Raji (cell line): ENCODE measurements around the gene GPC6.

Source experiments
- POLR2A ChIP-seq: IDR thresholded peaks from 2 replicates; pipeline ENCODE4 v1.6.1; 2011; ENCODE audit warnings: low read depth, low read length, control low read depth; ENCODE audit not compliant: insufficient read depth

The GPC6 gene

DNA sequence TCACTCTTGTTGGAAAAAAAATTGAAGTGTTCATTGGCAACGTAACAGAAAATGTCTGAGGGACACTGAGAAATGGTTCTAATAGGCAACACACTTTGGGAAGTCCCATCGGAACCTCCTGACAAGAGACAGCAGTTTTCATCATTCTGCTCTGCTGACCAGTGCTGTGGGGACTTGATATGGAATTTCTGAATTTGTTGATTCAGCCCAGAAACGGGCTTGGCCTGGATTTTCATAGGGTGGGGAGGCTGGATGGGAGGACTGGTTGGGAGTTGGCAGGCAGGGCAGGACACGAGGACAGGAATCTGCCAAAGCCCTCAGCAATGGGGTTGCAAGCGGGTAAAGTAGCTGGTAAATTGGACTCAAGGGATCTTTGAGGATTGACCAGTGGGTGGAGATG, 1156.4 kb downstream of the GPC6 start:
- TF ChIP-seq POLR2A = no peak

DNA sequence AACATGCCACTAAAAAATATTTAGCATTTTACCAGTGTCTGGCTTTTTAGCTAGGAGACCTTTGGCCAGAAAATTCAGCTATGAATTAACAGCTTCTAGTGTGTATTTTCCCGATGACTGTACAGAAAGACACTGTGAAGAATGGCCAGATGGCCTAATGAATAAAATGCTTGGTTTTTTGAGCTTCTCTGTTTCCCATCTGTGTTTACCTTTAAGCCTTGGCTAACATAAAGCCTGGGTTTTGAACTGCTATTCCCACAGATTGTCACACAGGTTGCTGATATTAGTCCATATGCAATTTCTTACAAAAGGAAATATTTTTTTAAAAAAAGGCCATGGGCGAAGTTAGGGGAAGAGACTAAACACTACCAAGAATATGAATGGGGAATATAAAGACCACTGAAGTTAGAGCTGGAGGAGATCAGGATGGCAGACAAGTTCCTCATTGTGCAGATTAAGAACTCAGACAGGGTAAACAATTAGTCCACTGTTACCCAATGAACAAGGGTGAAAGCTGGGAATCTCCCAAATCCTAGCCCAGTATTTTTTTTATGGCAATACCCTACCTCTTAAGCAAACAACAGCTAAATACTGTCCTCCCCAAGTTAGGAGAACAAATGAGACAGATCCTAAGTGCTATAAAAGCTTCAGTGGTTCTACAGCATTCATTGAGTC, 1157.8 kb downstream of the GPC6 start:
- TF ChIP-seq POLR2A = no peak

DNA sequence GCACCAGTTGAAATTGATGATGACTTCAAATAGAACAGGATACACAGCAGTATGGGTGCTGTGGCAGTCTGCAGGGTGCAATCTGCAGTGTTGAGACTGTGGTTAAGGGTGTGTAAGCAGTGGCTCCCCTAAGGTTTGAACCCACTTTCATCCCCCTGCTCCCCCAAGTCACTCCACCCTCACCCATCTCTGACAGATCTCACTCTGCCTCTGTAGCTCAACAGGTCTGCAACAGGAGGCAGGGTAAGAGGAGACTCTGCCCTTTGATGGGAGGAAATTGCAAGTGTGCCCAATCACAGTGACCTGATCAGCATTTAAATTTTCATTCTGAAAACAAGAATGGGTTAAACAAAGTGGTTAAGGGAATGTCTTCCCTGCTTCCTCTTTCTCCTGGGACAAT, 1160.4 kb downstream of the GPC6 start:
- no peak for TF ChIP-seq POLR2A

DNA sequence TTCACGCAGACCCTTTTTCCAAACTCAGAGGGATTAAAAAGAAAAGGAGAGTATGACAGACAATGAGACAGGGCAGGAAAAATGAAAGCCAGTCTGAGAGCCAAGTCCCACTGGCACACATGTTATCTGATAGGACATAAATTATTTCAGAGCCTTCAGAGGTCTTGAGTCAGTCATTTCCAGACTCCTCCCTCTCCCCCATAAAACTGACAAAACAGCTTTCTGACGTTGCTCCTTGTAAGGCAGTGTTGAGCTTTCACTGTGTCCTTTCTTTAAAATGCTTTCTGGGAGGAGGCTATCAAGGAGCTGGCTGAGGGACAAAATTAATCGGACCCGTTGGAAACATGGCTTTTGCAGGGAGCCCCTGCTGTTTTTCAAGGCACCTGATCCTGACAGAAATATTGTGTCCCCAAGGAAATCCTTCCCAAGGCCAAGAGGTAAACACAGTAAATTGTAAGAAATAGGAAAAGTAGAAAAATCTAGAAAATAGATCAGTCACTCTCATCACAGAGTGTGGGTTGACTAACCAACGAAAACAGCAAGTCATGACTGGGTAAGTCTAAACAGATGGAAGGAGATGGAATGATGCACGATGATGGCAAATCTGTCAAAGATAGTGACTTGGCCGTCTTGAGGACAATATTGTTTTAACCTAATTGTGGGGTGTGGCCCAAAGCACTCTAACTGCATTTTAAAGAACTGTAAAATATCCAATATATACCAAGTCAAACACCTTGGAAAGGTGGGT, 1163.2 kb downstream of the GPC6 start:
- no peak for TF ChIP-seq POLR2A

DNA sequence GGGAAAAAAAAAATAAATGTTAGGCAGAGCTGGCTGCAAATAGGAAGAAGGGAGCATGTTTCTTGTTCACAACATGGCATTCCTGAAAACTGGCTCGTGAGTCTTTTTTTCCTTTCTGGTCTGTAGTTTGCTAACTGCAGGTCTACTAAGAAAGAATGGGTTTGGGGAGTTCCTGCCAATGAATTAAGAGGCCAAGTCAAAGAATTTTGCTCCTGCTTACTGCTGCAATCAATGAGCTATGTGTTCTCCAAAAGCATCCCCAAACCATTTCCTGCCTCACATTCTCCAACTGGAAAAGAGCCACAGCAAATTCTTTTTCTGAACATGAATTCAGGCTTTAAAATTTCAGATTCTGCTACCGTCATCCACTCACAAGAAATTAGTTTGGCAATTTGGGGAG, 1164.3 kb downstream of the GPC6 start:
- no peak for TF ChIP-seq POLR2A

DNA sequence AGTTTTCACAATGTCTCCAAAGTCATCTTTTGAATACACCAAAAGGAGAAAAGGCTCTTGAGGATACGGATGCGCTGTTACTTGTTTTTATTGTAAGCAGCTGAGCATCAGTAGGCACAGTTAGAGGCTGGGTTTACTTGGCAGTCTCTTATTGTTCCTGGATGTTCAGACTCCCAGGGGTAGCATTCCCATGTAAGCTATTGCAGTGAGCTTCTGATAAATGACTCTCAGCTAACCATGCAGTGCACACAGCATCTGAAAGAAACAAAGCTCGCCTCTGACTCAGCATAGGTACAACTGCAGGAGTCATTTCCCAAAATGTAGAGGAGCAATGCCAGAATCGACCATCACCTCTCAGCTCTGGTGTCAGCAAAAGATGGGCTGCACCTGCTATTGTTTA, 1168.1 kb downstream of the GPC6 start:
- no peak for TF ChIP-seq POLR2A

DNA sequence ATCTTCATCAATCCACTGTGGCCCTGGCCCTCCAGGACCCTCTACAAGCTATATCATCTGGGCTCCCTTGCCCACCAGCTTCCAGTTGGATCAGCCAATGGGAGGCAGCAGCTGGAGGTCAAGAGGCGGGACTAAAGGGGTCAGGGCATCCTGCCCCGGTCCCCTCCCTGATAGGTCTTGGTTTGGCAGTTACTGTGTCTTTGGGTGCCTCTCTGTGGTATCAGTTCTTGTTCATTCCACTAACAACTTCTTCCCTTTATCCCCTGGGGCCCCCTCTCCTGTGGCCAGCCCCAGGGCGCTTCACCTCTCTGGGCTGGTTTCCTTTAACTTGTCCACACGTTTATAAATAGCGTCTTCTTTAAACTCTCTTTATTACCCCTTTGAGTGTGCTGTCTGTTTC, 1169.3 kb downstream of the GPC6 start:
- TF ChIP-seq POLR2A = no peak

DNA sequence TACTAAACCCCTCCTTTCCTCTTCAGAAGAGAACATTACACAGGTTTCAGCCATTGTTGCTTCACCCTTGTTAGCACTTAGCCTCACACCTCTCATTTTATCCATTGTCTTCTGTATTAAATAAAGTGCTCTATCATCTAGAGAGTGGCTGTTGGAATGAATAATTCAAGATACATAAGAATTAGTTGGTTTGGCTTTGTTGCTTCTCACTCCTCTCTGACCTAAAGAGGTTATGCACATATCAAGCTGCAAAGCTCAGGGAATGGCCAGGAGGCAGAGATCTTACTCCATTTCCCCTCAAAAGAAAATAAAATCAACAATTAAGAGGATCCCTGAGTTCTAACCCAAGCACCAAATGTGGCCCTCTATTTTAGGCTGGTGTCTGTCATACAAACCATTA, 1173.2 kb downstream of the GPC6 start:
- no peak for TF ChIP-seq POLR2A

DNA sequence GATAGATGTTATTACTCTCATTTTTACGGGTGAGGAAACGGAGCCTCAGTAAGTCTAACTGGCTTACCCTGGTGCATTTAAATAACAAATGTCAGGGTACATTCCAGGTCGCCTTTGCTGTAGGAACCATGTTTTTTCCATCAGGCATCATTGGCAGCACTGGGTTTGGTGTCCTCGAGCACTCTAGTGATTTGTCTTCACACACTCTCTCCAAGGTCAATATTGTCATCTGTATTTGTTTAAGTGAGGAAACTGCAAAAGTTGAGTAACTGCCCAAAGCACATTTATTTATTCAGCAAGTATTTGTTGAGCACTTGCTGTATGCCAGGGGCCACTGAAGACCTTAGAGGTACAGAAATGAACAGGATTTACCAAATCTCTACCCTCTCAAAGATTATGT, 1174.3 kb downstream of the GPC6 start:
- no peak for TF ChIP-seq POLR2A

DNA sequence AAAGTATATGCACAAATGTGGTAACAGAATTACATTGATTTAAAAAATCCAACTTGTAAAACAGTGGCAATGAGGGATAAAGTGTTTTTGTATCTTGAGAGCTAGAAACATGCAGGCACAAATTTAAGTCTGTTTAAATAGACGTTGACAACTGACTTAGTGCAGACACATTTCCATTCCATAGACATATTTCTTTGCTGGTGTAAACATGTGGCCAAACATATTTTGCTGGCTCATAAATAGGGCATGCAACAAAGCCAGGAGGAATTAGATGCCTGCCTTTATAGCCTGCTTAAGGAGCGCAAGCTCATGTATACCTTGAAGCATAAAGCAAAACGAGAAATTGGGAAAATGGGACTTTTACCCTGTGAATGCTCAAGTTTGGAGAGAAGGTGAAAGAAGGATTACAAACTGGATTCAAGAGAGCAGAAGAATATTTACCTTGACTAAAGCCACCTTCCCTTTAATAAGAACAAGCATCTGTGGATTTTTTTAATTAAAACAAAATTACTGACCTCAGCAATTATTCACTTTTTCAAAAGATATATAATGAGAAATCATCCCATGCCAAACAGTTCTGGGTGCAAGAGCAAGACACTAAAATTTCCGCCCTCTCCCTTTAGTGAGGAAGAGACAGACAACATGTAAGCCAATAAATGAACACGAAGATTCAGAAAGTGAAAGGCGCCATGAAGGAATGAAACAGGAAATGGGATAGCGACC, 1181.9 kb downstream of the GPC6 start:
- TF ChIP-seq POLR2A = no peak

DNA sequence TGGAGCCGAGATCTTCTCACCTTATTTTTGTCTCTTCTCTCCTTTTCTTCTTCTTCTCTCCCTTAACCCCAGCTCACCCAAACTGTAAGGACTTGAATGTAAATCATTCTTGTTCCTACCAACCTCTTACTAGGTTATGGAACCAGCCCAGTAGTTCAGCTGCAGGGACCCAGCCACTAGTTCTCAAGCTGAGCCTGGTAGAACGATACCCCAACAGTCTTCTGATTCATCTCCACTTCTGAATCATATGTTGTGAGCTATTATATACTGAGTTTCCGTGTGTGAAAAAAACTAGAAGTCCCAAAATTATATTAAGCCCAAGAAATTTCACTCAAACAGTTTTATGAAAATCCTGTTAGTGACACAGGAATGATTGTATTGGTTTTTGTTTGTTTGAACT, 1185.1 kb downstream of the GPC6 start:
- no peak for TF ChIP-seq POLR2A

DNA sequence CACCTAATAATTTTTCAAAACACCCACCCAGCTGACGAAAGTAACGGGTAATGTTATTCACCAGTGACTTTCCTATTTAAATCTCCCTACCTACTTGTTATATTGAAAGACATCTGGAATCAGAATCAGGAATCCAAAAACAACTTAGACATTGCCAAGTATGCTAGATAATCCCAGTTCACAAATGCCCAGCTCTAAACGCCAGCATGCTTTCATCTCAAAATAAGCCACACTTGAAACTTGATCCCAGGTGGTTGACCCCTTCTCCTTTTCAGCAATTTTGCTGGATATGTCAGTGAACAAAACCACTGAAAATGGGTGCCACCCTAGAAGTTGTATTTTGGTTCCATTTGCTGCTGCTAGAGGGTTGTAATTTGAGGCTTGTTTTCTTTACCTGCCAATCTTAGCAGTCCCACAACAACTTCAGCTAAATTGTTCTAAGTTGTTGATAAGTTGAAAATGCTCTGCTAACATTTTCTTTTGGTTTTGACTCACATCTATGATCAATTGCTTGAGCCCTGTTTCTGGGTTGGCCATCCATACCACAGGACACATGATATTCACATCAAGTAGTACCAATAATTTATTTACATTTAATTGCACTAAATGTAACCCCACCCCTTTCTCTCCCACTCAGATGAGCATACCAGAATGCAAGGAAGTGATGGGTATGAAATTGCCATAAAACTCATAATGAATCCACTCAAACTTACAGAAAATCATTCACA, 1186.4 kb downstream of the GPC6 start:
- TF ChIP-seq POLR2A = no peak

DNA sequence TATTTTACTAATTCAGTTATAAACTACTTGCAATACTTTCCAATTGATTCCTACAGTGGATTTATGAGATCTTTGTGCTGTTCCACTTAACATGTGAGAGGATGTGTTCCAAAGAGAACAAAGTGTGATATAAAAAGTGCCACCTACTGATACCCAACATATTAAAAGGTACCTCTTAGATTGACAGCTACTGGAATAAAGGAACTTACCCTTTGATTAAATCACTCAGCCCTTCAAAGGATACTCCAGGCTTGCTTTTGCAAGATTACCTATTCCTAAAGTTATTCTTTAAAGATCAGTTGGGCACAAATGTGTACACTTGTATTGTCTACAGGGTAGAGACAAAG, 1187.0 kb downstream of the GPC6 start:
- TF ChIP-seq POLR2A = no peak

DNA sequence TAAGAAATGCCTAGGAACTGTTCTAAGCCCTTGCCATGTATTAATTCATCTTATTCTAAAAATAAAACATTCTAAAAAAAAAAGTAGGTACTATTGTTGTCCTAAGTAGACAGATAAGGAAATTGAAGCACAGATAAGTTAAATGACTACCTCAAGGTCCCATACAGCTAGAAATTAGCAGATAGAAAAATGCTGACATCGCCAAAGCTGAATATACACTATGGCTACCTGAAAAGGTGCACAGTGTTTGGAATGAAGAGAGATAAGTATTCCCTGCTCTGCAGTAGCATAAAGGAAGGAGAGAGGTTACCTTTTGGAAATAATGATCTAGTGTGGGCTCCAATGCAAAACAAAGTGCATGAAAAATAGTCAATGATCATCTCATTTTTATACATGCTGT, 1187.5 kb downstream of the GPC6 start:
- no peak for TF ChIP-seq POLR2A

DNA sequence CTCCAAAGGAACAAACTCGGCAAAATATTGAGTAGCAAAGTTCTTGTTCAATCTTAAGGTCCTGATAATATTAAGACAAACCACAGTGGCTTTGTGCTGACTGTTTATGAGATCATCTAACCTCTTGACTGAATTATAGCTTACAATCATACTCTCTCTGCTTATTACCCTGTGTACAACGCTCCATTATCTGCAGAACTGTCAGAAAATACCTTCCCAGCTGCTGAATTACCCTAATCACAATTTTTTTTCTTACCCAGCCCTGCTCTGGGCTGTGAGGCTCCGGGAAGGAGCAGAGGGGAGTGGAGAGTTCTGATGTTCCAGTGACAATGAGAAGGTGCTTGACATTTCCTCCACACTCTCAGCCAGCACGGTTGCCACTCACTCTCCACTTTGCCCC, 1188.1 kb downstream of the GPC6 start:
- no peak for TF ChIP-seq POLR2A
